Natural killer cell (primary cell): ENCODE data around the gene SLC12A4. TPM values are rescaled to one million over a fixed set of nuclear protein-coding genes. Genes with fewer than 3 reads are reported as not detected.

Source experiments
- ATAC-seq, 3 donors: fragments of 150-1000 bp in 2 of 3; fragments of 200-7000 bp in 1 of 3; cut with Tn5 transposase; 1 replicate in 1 of 3; 2 replicates in 2 of 3; pipeline ENCODE4 v1.10.0; 2021; ENCODE audit warnings: mild to moderate bottlenecking in 2 of 3, moderate library complexity in 2 of 3
- DNase-seq, 2 donors: peaks; one replicate each; pipeline versions ENCODE4 v3.0.0 to v3.0.0-alpha.2; 2013 to 2021; ENCODE audit warnings: mixed read lengths in 1 of 2
- H3K27ac ChIP-seq: one replicate; pipeline ENCODE4 v1.5.1; 2013; ENCODE audit warnings: mild to moderate bottlenecking, low read length
- H3K27me3 ChIP-seq: one replicate; pipeline ENCODE4 v1.6.1; 2013; ENCODE audit warnings: low read length; ENCODE audit not compliant: control insufficient read depth, insufficient read depth
- H3K36me3 ChIP-seq: one replicate; pipeline ENCODE4 v1.6.1; 2013; ENCODE audit warnings: low read length; ENCODE audit not compliant: control insufficient read depth, insufficient read depth
- H3K4me1 ChIP-seq: one replicate; pipeline ENCODE4 v1.6.1; 2013; ENCODE audit warnings: low read length; ENCODE audit not compliant: control insufficient read depth, insufficient read depth
- H3K4me3 ChIP-seq: one replicate; pipeline ENCODE4 v1.5.1; 2013; ENCODE audit warnings: low read length
- H3K9me3 ChIP-seq: one replicate; pipeline ENCODE4 v1.6.1; 2013; ENCODE audit warnings: low read length; ENCODE audit not compliant: control insufficient read depth, insufficient read depth
- H3K27ac Mint-ChIP-seq, 2 donors: one replicate each; pipeline ENCODE4 v1.8.0; 2022; ENCODE audit warnings: mild to moderate bottlenecking in 2 of 2, mixed read lengths in 2 of 2, moderate library complexity in 1 of 2
- H3K27me3 Mint-ChIP-seq, 2 donors: one replicate each; pipeline ENCODE4 v1.8.0; 2022; ENCODE audit warnings: low read depth in 2 of 2, mixed read lengths in 2 of 2
- H3K36me3 Mint-ChIP-seq: one replicate; pipeline ENCODE4 v1.8.0; 2022; ENCODE audit warnings: mixed read lengths
- H3K4me1 Mint-ChIP-seq, 2 donors: one replicate each; pipeline ENCODE4 v1.8.0; 2022; ENCODE audit warnings: mixed read lengths in 2 of 2
- H3K4me3 Mint-ChIP-seq: one replicate; pipeline ENCODE4 v1.8.0; 2022; ENCODE audit warnings: mild to moderate bottlenecking, moderate library complexity, mixed read lengths
- H3K9me3 Mint-ChIP-seq, 2 donors: one replicate each; pipeline ENCODE4 v1.8.0; 2022; ENCODE audit warnings: mixed read lengths in 2 of 2
- CTCF ChIP-seq: fragments of 200-600 bp; IDR thresholded peaks from one replicate; pipeline ENCODE4 v1.8.0; 2022; ENCODE audit warnings: antibody characterized with exemption
- WGBS: methylation state at CpG from one replicate; pipeline ENCODE4 v1.1.7; 2013; ENCODE audit warnings: missing lambda C conversion rate; ENCODE audit not compliant: insufficient coverage; 5-methylcytosine and 5-hydroxymethylcytosine counted together
- intact Hi-C: fragments of 100-400 bp; cut with micrococcal nuclease; formaldehyde crosslinking; loops from one replicate; pipeline ENCODE4 v1.14.2; 2022
- total RNA-seq, 4 donors: library from RNA; stranded (reverse); fragments of 120-200 nt in 1 of 4; gene quantifications; one replicate each; pipeline versions ENCODE4 v1.2.3 to v1.2.4, GENCODE V29; 2013 to 2022

Gene SLC12A4
- total RNA-seq, 3 donors from 2014 or later (not counting 1 experiment from before 2014, with no cell fraction given) = 30.0 to 47.0 (median 30.5) TPM

GRCh38 chr16:67926181-67926750 lies 42.2 kb downstream of the SLC12A4 start:
- DNase-seq (no peak), ATAC-seq (no peak)
- Histone ChIP-seq H3K9me3 (no peaks in the 10 kb centered on the region), H3K4me3 (no peak overlapping the region), H3K36me3 (peaks cover 48% of the 10 kb centered on the region), H3K27me3 (no peaks in the 10 kb centered on the region), H3K27ac (no peak overlapping the region), H3K4me1 (peaks cover 7% of the 10 kb centered on the region)
- TF ChIP-seq CTCF = no peak
- Mint-ChIP-seq H3K27me3 (no peaks in the 10 kb centered on the region), H3K27ac (peak overlapping the region in 1 of 2 donors; percentile 54), H3K36me3 (no peaks in the 10 kb centered on the region), H3K4me3 (no peak overlapping the region), H3K4me1 (peaks cover 0 to 10% of the 10 kb centered on the region in 2 donors), H3K9me3 (no peaks in the 10 kb centered on the region)
- intact Hi-C loops = loop anchor here (5.0 kb wide), 1 partner anchor 39 kb away; no protein-coding TSS in a partner anchor
- WGBS = 64% methylated on average over 13 of the region's 13 CpGs

- no peak for TF ChIP-seq CTCF
- no peak overlapping the region for H3K27ac Mint-ChIP-seq
These were observed 44.1 kb downstream of the SLC12A4 start for GRCh38 chr16:67924140-67924906.

GRCh38 chr16:67923414-67924116 lies 44.9 kb downstream of the SLC12A4 start:
- ATAC-seq (no peak), DNase-seq (no peak)
- Histone ChIP-seq H3K9me3 (no peaks in the 10 kb centered on the region), H3K36me3 (peaks cover 27% of the 10 kb centered on the region), H3K27ac (no peak overlapping the region), H3K27me3 (no peaks in the 10 kb centered on the region), H3K4me3 (no peak overlapping the region), H3K4me1 (peaks cover 4% of the 10 kb centered on the region)
- Mint-ChIP-seq H3K27ac (no peak overlapping the region), H3K4me3 (no peak overlapping the region), H3K4me1 (peaks cover 0 to 13% of the 10 kb centered on the region in 2 donors), H3K9me3 (no peaks in the 10 kb centered on the region), H3K36me3 (no peaks in the 10 kb centered on the region), H3K27me3 (no peaks in the 10 kb centered on the region)
- WGBS = 91% methylated on average over 10 of the region's 10 CpGs
- no peak for TF ChIP-seq CTCF
- intact Hi-C loops = no loop called here

More at GRCh38 chr16:67924140-67924906, 44.1 kb downstream of the SLC12A4 start:
- Histone ChIP-seq H3K9me3 (no peaks in the 10 kb centered on the region), H3K4me1 (peaks cover 7% of the 10 kb centered on the region), H3K4me3 (no peak overlapping the region), H3K36me3 (peaks cover 34% of the 10 kb centered on the region), H3K27me3 (no peaks in the 10 kb centered on the region), H3K27ac (no peak overlapping the region)
- H3K27me3 Mint-ChIP-seq = no peaks in the 10 kb centered on the region
- H3K36me3 Mint-ChIP-seq = no peaks in the 10 kb centered on the region
- DNase-seq (no peak), ATAC-seq (no peak)
- no peak overlapping the region for H3K4me3 Mint-ChIP-seq
- intact Hi-C loops = no loop called here
- H3K4me1 Mint-ChIP-seq = peaks cover 0 to 15% of the 10 kb centered on the region in 2 donors
- whole genome bisulfite sequencing = 98% methylated on average over 10 of the region's 10 CpGs
- no peaks in the 10 kb centered on the region for H3K9me3 Mint-ChIP-seq
